ENCODE data around the gene DUX4.
A peak's percentile ranks its signal among the peaks of the same experiment; 100 is the strongest.
"Not testable (repeated sequence)": the region's sequence is repeated elsewhere in the genome, so short reads cannot be mapped to it uniquely, and the experiment has no call there.

The DUX4 gene

GRCh38 chr4:190173428-190173827, at the start of gene DUX4:
TSS of gene DUX4 (plus strand) at chr4:190173774. CDS start at chr4:190173774, 0 bp downstream.
- peak in 4 of 42 donors; percentile 8 to 37 (median 22) for DNase-seq
- intact Hi-C loops (cut with DNase I), result not testable (repeated sequence)

GRCh38 chr4:190175436-190175835, 1.9 kb downstream of the DUX4 start:
- intact Hi-C loops (cut with DNase I), result not testable (repeated sequence)
- peak in 2 of 42 donors; percentile 3 to 15 for DNase-seq

GRCh38 chr4:190177727-190178605, 4.4 kb downstream of the DUX4 start:
- DNase-seq, result peak in 27 of 42 donors; percentile 1 to 50 (median 12)
- intact Hi-C loops (cut with DNase I), result not testable (repeated sequence)

- DNase-seq; intact Hi-C loops (cut with DNase I): not testable (repeated sequence)
Measured at GRCh38 chr4:190178606-190178990, 5.0 kb downstream of the DUX4 start.

GRCh38 chr4:190179030-190179739, 5.6 kb downstream of the DUX4 start:
- intact Hi-C loops (cut with DNase I), result not testable (repeated sequence)
- DNase-seq, result peak in 6 of 42 donors; percentile 2 to 41 (median 6)

GRCh38 chr4:190179740-190180094, 6.1 kb downstream of the DUX4 start:
- DNase-seq; intact Hi-C loops (cut with DNase I): not testable (repeated sequence)

GRCh38 chr4:190180947-190181346, 7.4 kb downstream of the DUX4 start:
- intact Hi-C loops (cut with DNase I); DNase-seq: not testable (repeated sequence)

GRCh38 chr4:190181481-190182100, 8.0 kb downstream of the DUX4 start:
- DNase-seq, result peak in 30 of 42 donors; percentile 1 to 52 (median 12)
- intact Hi-C loops (cut with DNase I), result not testable (repeated sequence)

GRCh38 chr4:190203510-190203909, 29.9 kb downstream of the DUX4 start:
- intact Hi-C loops (cut with DNase I), result not testable (repeated sequence)
- peak in 4 of 42 donors; percentile 1 to 20 (median 6) for DNase-seq

Data from head of caudate nucleus (tissue), 42 donors.